Measurements from ENCODE around the gene ARID1B. TPM values are rescaled to one million over a fixed set of nuclear protein-coding genes. Genes with fewer than 3 reads are reported as not detected.
"Not testable (repeated sequence)": the region's sequence is repeated elsewhere in the genome, so short reads cannot be mapped to it uniquely, and the experiment has no call there.

Gene ARID1B
- total RNA-seq, 2 experiments from 2014 or later = 36.9 to 38.9 TPM

DNA sequence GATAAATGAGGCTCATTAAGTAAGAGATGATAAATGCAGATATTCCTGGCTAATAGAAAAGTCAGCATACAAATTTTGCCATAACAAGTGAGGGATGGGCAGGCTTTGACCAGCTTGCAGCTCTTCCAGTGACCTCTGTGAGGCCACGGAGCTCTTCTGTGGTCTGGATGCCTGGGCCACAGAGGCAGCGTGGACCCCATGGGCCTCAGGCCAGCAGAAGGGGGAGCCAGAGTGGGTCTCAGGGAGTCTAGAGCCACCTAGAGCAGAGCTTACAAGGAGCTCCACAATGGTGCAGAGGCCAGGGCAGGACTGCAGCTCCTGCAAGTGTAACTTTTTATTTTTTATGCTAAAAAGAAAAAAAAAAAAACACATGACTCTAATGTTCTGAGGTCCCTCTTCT lies 165.1 kb downstream of the ARID1B start:
- CTCF ChIA-PET = interaction anchor here (1.7 to 1.8 kb wide), 2 partner anchors 11 to 166 kb away, joined by 3 to 6 read pairs; no protein-coding TSS in a partner anchor
- ATAC-seq (peak; percentile 39), DNase-seq (no peak)
- POLR2A ChIA-PET = interaction anchor here (1.5 kb wide), 1 partner anchor 79 kb away, joined by 6 read pairs; no protein-coding TSS in a partner anchor
- H3K4me1 Mint-ChIP-seq (ENCODE audit: low read depth) = peaks cover 62% of the 10 kb centered on the region
- no peak overlapping the region for H3K27ac Mint-ChIP-seq
- no peaks in the 10 kb centered on the region for H3K27me3 Mint-ChIP-seq
- TF ChIP-seq CTCF (IDR thresholded peaks at IDR 0.05) = no peak
- H3K9me3 Mint-ChIP-seq = no peaks in the 10 kb centered on the region
- intact Hi-C loops (cut with micrococcal nuclease) = no loop called here
- H3K4me3 Mint-ChIP-seq = no peak overlapping the region
- H3K36me3 Mint-ChIP-seq (ENCODE audit: low read depth) = peaks cover 1% of the 10 kb centered on the region

DNA sequence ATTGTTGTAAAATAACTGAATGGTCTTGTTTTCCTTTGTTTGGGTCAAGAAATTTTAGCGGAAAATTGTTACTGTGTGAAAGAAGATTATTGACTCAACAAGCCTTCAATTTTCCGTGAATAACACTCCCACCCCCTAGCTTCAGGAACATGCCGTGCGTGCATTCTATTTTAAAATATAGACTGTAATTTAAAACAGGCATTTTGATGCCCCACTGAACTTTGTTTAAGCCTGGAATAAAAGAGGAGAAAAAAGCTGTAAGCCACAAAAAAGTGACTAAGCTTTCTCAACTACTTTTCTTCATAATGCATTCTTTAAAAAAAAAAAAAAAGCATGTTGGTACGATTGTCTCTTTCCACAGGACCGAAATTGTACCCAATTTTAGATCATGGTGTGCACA lies 166.0 kb downstream of the ARID1B start:
- TF ChIP-seq CTCF (IDR thresholded peaks at IDR 0.05) = no peak
- peaks cover 56% of the 10 kb centered on the region for H3K4me1 Mint-ChIP-seq (ENCODE audit: low read depth)

GRCh38 chr6:156943816-156944215 lies 166.6 kb downstream of the ARID1B start:
- no peak for ATAC-seq
- intact Hi-C loops (cut with micrococcal nuclease) = no loop called here

More for the DNA sequence above, 166.0 kb downstream of the ARID1B start:
- no peak for DNase-seq
- Mint-ChIP-seq H3K4me3 (no peak overlapping the region), H3K36me3 (ENCODE audit: low read depth) (no peaks in the 10 kb centered on the region), H3K9me3 (no peaks in the 10 kb centered on the region), H3K27me3 (no peaks in the 10 kb centered on the region), H3K27ac (no peak overlapping the region)
- CTCF ChIA-PET = interaction anchor here (0.9 to 1.7 kb wide), 5 partner anchors 8 to 167 kb away, joined by 3 read pairs; no protein-coding TSS in a partner anchor
- intact Hi-C loops (cut with micrococcal nuclease) = no loop called here
- POLR2A ChIA-PET = interaction anchor here (1.5 kb wide), 1 partner anchor 78 kb away, joined by 6 read pairs; no protein-coding TSS in a partner anchor
- no peak for ATAC-seq

DNA sequence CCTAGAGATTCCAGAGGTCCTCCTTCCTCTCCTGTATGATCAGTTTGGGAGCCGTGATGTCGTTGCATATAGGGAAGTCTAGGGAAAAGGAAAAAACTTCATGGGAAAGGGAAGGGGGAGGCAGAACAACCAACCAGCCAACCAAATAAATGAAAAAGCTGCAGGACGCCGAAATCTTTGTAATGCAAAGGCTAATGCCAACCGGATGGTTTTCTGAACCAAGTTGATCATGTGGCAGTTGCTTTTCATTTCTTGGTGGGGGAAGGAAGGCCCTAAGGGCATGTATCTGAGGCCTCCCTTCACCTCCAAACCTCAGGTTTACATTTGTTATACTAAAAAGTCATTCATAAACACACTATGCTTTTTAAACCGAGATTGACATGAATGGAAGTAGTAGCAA lies 167.2 kb downstream of the ARID1B start:
- Mint-ChIP-seq H3K9me3 (no peaks in the 10 kb centered on the region), H3K4me3 (no peak overlapping the region)
- intact Hi-C loops (cut with micrococcal nuclease) = no loop called here

More at GRCh38 chr6:156943816-156944215, 166.6 kb downstream of the ARID1B start:
- ChIA-PET POLR2A (interaction anchor here (1.5 kb wide), 1 partner anchor 78 kb away, joined by 6 read pairs; no protein-coding TSS in a partner anchor), CTCF (interaction anchor here (1.0 to 1.7 kb wide), 4 partner anchors 9 to 168 kb away, joined by 3 read pairs; no protein-coding TSS in a partner anchor)
- Mint-ChIP-seq H3K4me1 (ENCODE audit: low read depth) (peaks cover 52% of the 10 kb centered on the region), H3K27me3 (no peaks in the 10 kb centered on the region), H3K4me3 (no peak overlapping the region), H3K27ac (no peak overlapping the region), H3K9me3 (no peaks in the 10 kb centered on the region), H3K36me3 (ENCODE audit: low read depth) (no peaks in the 10 kb centered on the region)
- TF ChIP-seq CTCF (IDR thresholded peaks at IDR 0.05) = no peak
- DNase-seq = no peak

GRCh38 chr6:156945789-156946172 lies 168.6 kb downstream of the ARID1B start:
- H3K9me3 Mint-ChIP-seq; CTCF ChIA-PET; ATAC-seq; H3K27me3 Mint-ChIP-seq; H3K36me3 Mint-ChIP-seq (ENCODE audit: low read depth); DNase-seq; H3K4me3 Mint-ChIP-seq; intact Hi-C loops (cut with micrococcal nuclease); H3K27ac Mint-ChIP-seq: not testable (repeated sequence)
- POLR2A ChIA-PET = interaction anchor here (0.6 kb wide), 1 partner anchor 20 kb away, joined by 4 read pairs; no protein-coding TSS in a partner anchor
- peaks cover 58% of the 10 kb centered on the region for H3K4me1 Mint-ChIP-seq (ENCODE audit: low read depth)

More for the DNA sequence above, 167.2 kb downstream of the ARID1B start:
- no peak for DNase-seq
- no peaks in the 10 kb centered on the region for H3K36me3 Mint-ChIP-seq (ENCODE audit: low read depth)
- no peak for TF ChIP-seq CTCF (IDR thresholded peaks at IDR 0.05)
- peaks cover 57% of the 10 kb centered on the region for H3K4me1 Mint-ChIP-seq (ENCODE audit: low read depth)
- POLR2A ChIA-PET = no interaction called here
- ATAC-seq = no peak
- H3K27me3 Mint-ChIP-seq = no peaks in the 10 kb centered on the region
- H3K27ac Mint-ChIP-seq = no peak overlapping the region
- CTCF ChIA-PET = no interaction called here

Data from activated CD8-positive, alpha-beta T cell treated with anti-CD3 and anti-CD28 coated beads for 36 hours (primary cell).